Lung (tissue), 12 donors: ENCODE results near the gene CXCR6. TPM values are rescaled to one million over a fixed set of nuclear protein-coding genes. Genes with fewer than 3 reads are reported as not detected.

Source experiments
- ATAC-seq: fragments of 200-7000 bp; cut with Tn5 transposase; one replicate; pipeline ENCODE4 v1.9.1; 2020; ENCODE audit warnings: moderate number of reproducible peaks; ENCODE audit not compliant: insufficient read depth, low FRiP score
- DNase-seq, 3 donors: peaks; one replicate each; pipeline ENCODE4 v3.0.0-alpha.2; 2013 to 2017
- H3K27ac ChIP-seq, 2 donors: one replicate each; pipeline ENCODE4 v1.5.1; 2013; ENCODE audit warnings: mild to moderate bottlenecking in 2 of 2, moderate library complexity in 2 of 2, control low read depth in 1 of 2, inconsistent platforms in 1 of 2, low read depth in 1 of 2, low read length in 1 of 2
- H3K27me3 ChIP-seq, 3 donors: one replicate each; pipeline ENCODE4 v1.5.1; 2013; ENCODE audit warnings: low read length in 2 of 3; ENCODE audit not compliant: control insufficient read depth in 3 of 3, insufficient read depth in 3 of 3
- H3K36me3 ChIP-seq, 4 donors: one replicate each; pipeline ENCODE4 v1.5.1; 2013; ENCODE audit warnings: low read length in 4 of 4, mild to moderate bottlenecking in 1 of 4, moderate library complexity in 1 of 4; ENCODE audit not compliant: control insufficient read depth in 4 of 4, insufficient read depth in 4 of 4
- H3K4me1 ChIP-seq, 5 donors: one replicate each; pipeline ENCODE4 v1.5.1; 2013; ENCODE audit warnings: low read length in 5 of 5, mild to moderate bottlenecking in 2 of 5, moderate library complexity in 1 of 5; ENCODE audit not compliant: control insufficient read depth in 5 of 5, insufficient read depth in 5 of 5
- H3K4me3 ChIP-seq: one replicate; pipeline ENCODE4 v1.5.1; 2013; ENCODE audit warnings: mild to moderate bottlenecking, control low read depth, moderate library complexity
- H3K9ac ChIP-seq, 2 donors: one replicate each; pipeline ENCODE4 v1.5.1; 2013; ENCODE audit warnings: low read length in 2 of 2, control low read depth in 1 of 2; ENCODE audit not compliant: insufficient read depth in 1 of 2
- H3K9me3 ChIP-seq, 4 donors: one replicate each; pipeline ENCODE4 v1.5.1; 2013; ENCODE audit warnings: low read length in 3 of 4, mild to moderate bottlenecking in 1 of 4, moderate library complexity in 1 of 4; ENCODE audit not compliant: control insufficient read depth in 4 of 4, insufficient read depth in 3 of 4
- WGBS, 2 donors: extraction: QIAGEN DNeasy Blood & Tissue Kit; methylation state at CpG; one replicate each; pipeline ENCODE4 v1.1.7; 2013; 5-methylcytosine and 5-hydroxymethylcytosine counted together
- polyA plus RNA-seq, 2 donors: library from polyadenylated mRNA; stranded (reverse); fragments of 200-250 nt; gene quantifications; one replicate each; pipeline ENCODE4 v1.2.1, GENCODE V29; 2013
- total RNA-seq, 2 donors: library from RNA; depleted of rRNA in 1 of 2; stranded (reverse); fragments of >200 nt in 1 of 2; gene quantifications; one replicate each; pipeline ENCODE4 v1.2.1, GENCODE V29; 2014 to 2021
- TF ChIP-seq, protein P1 (sequence below): IDR thresholded peaks from 2 replicates; pipeline ENCODE4 v1.5.1; 2012; ENCODE audit warnings: mild to moderate bottlenecking; ENCODE audit errors: control extremely low read depth, extremely low read depth
- donor health status: control.
- donor health status: control.
- donor health status: Bipolar disorder and iron deficiency.
- donor health status: healthy.
- donor health status: DM: yes; HTN: yes; CAD: no.

CXCR6 gene
- total and polyA plus RNA-seq, 4 donors: 1.0 to 4.3 (median 2.0) TPM

DNA sequence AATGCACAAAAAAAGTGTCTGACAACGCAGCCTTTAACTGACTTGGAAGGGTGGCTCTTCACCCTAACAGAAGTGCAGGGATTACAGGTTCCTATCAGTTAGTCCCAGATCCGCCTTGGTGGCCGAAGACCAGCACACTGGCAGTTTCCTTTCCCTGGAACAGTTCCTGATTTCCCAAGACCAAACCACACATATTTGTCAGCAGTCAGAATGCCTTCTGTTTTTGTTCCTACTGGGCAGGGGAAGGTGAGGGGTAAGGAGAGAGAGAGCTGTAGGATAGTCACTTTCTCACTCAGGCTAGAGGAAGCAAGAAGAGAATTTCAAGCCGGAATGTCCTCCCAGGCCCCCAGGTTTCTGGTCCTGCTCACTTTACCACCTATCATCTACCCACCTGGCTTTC, 9.2 kb downstream of the CXCR6 start:
- H3K27ac ChIP-seq: no peak overlapping the region
- peaks cover 25 to 61% (median 37%) of the 10 kb centered on the region in 4 donors for H3K36me3 ChIP-seq
- DNase-seq (no peak), ATAC-seq (no peak)
- WGBS, 2 donors: 75 to 81% methylated on average over 4 of the region's 4 CpGs
- TF ChIP-seq, protein P1, sequence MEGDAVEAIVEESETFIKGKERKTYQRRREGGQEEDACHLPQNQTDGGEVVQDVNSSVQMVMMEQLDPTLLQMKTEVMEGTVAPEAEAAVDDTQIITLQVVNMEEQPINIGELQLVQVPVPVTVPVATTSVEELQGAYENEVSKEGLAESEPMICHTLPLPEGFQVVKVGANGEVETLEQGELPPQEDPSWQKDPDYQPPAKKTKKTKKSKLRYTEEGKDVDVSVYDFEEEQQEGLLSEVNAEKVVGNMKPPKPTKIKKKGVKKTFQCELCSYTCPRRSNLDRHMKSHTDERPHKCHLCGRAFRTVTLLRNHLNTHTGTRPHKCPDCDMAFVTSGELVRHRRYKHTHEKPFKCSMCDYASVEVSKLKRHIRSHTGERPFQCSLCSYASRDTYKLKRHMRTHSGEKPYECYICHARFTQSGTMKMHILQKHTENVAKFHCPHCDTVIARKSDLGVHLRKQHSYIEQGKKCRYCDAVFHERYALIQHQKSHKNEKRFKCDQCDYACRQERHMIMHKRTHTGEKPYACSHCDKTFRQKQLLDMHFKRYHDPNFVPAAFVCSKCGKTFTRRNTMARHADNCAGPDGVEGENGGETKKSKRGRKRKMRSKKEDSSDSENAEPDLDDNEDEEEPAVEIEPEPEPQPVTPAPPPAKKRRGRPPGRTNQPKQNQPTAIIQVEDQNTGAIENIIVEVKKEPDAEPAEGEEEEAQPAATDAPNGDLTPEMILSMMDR: no peak
- H3K9me3 ChIP-seq: no peaks in the 10 kb centered on the region
- no peaks in the 10 kb centered on the region for H3K27me3 ChIP-seq
- H3K4me3 ChIP-seq: no peak overlapping the region
- H3K4me1 ChIP-seq: peaks cover 0 to 16% (median 0%) of the 10 kb centered on the region in 5 donors
- no peak overlapping the region for H3K9ac ChIP-seq

DNA sequence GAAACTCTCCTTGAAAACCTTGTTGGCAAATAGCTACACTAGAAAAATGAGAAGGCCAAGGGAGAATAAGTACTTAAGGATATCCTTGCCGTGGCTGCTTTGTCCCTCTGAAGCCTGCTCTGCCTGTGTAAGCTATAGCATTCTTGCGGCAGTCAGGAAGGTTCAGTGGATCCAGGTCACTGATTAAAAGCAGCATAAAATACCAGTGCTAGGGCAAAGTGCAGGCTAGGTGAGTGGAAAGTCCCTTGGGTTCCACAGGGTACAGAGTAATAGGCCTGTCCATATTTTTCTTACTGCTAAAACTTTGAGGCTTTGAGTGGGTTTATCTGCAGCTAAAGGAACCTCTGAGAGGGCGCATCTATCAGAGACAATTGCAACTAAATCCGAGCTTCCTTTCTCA, 10.3 kb downstream of the CXCR6 start:
- Histone ChIP-seq H3K9me3 (no peaks in the 10 kb centered on the region), H3K4me3 (no peak overlapping the region), H3K27ac (no peak overlapping the region), H3K27me3 (no peaks in the 10 kb centered on the region), H3K9ac (no peak overlapping the region), H3K4me1 (peaks cover 0 to 8% (median 1%) of the 10 kb centered on the region in 5 donors), H3K36me3 (peaks cover 34 to 67% (median 36%) of the 10 kb centered on the region in 4 donors)
- TF ChIP-seq, protein P1: no peak
- WGBS, 2 donors: 79 to 94% methylated on average over 4 of the region's 4 CpGs
- DNase-seq (no peak), ATAC-seq (no peak)

DNA sequence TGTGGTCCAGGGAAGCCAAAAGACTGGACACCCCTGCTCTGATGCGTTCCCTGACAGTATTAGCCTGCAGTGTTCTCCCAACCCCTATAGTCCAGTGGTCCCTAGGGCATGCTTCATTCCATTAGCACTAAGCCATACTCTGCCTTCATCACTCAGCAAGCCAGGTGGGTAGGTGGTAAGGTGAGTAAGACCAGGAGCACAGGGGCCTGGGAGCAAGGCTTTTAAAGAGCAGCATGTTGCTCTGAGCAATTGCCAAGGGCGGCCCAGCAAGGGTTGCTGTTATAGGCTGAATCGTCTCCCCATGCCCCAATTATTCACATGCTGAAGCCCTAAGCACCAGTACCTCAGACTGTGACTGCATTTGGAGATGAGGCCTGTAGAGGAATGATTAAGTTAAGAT, 11.0 kb downstream of the CXCR6 start:
- 99 to 100% methylated on average over 3 of the region's 3 CpGs for WGBS, 2 donors
- peaks cover 0 to 2% (median 0%) of the 10 kb centered on the region in 4 donors for H3K9me3 ChIP-seq
- H3K27me3 ChIP-seq: no peaks in the 10 kb centered on the region
- no peak for ATAC-seq
- peaks cover 40 to 69% (median 41%) of the 10 kb centered on the region in 4 donors for H3K36me3 ChIP-seq
- no peak overlapping the region for H3K9ac ChIP-seq
- no peak overlapping the region for H3K4me3 ChIP-seq
- H3K4me1 ChIP-seq: peaks cover 0 to 5% (median 0%) of the 10 kb centered on the region in 5 donors
- H3K27ac ChIP-seq: no peak overlapping the region
- DNase-seq: no peak
- TF ChIP-seq, protein P1: no peak
